ENCODE measurements around the gene POLN.

The POLN gene

GRCh38 chr4:2101346-2102044, 140.4 kb downstream of the POLN start:
- no peaks in the 10 kb centered on the region for H3K9me2 ChIP-seq (ENCODE audit: low read depth, low read length)
- no peaks in the 10 kb centered on the region for H3K27me3 ChIP-seq (ENCODE audit: insufficient read depth, low read length)
- no peaks in the 10 kb centered on the region for H3K9me3 ChIP-seq (ENCODE audit: low read length)
- H3K4me1 ChIP-seq (ENCODE audit: insufficient read depth, low read length, severe bottlenecking) = no peaks in the 10 kb centered on the region
- no peaks in the 10 kb centered on the region for H4K20me1 ChIP-seq (ENCODE audit: insufficient read depth, low read length)
- H3K4me2 ChIP-seq (ENCODE audit: low read length) = no peak overlapping the region
- no peaks in the 10 kb centered on the region for H3K36me3 ChIP-seq (ENCODE audit: insufficient read depth, low read length)
- no peaks in the 10 kb centered on the region for H3F3A ChIP-seq (ENCODE audit: insufficient read depth, low read length)
- TF ChIP-seq EZH2 (IDR thresholded peaks at IDR 0.05; ENCODE audit: borderline replicate concordance, low read length) (no peak), CTCF (IDR thresholded peaks at IDR 0.05; ENCODE audit: low read length) (no peak)
- H3K27ac ChIP-seq (ENCODE audit: low read depth, low read length, poor library complexity, severe bottlenecking) = no peak overlapping the region
- H3K4me3 ChIP-seq (ENCODE audit: low read depth, low read length, poor library complexity, severe bottlenecking) = no peak overlapping the region
- H3K9ac ChIP-seq (ENCODE audit: low read length) = no peak overlapping the region
- no peaks in the 10 kb centered on the region for H3K79me2 ChIP-seq (ENCODE audit: insufficient read depth, low read length)
- no peak overlapping the region for H2AFZ ChIP-seq (ENCODE audit: low read length)

GRCh38 chr4:2096073-2096609, 145.8 kb downstream of the POLN start:
- Histone ChIP-seq H3K4me3 (ENCODE audit: low read depth, low read length, poor library complexity, severe bottlenecking) (no peak overlapping the region), H3F3A (ENCODE audit: insufficient read depth, low read length) (no peaks in the 10 kb centered on the region), H3K27ac (ENCODE audit: low read depth, low read length, poor library complexity, severe bottlenecking) (no peak overlapping the region), H3K27me3 (ENCODE audit: insufficient read depth, low read length) (no peaks in the 10 kb centered on the region), H3K9ac (ENCODE audit: low read length) (no peak overlapping the region), H3K79me2 (ENCODE audit: insufficient read depth, low read length) (no peaks in the 10 kb centered on the region), H2AFZ (ENCODE audit: low read length) (no peak overlapping the region), H3K9me3 (ENCODE audit: low read length) (no peaks in the 10 kb centered on the region), H3K9me2 (ENCODE audit: low read depth, low read length) (no peaks in the 10 kb centered on the region), H3K36me3 (ENCODE audit: insufficient read depth, low read length) (no peaks in the 10 kb centered on the region), H3K4me2 (ENCODE audit: low read length) (no peak overlapping the region), H4K20me1 (ENCODE audit: insufficient read depth, low read length) (no peaks in the 10 kb centered on the region), H3K4me1 (ENCODE audit: insufficient read depth, low read length, severe bottlenecking) (no peaks in the 10 kb centered on the region)
- no peak for TF ChIP-seq CTCF (IDR thresholded peaks at IDR 0.05; ENCODE audit: low read length)
- no peak for TF ChIP-seq EZH2 (IDR thresholded peaks at IDR 0.05; ENCODE audit: borderline replicate concordance, low read length)

- Histone ChIP-seq H3K4me3 (ENCODE audit: low read depth, low read length, poor library complexity, severe bottlenecking) (no peak overlapping the region), H3K79me2 (ENCODE audit: insufficient read depth, low read length) (no peaks in the 10 kb centered on the region), H3K9me3 (ENCODE audit: low read length) (no peaks in the 10 kb centered on the region), H3F3A (ENCODE audit: insufficient read depth, low read length) (no peaks in the 10 kb centered on the region), H3K9ac (ENCODE audit: low read length) (no peak overlapping the region), H3K9me2 (ENCODE audit: low read depth, low read length) (no peaks in the 10 kb centered on the region), H2AFZ (ENCODE audit: low read length) (no peak overlapping the region), H3K27me3 (ENCODE audit: insufficient read depth, low read length) (no peaks in the 10 kb centered on the region), H3K27ac (ENCODE audit: low read depth, low read length, poor library complexity, severe bottlenecking) (no peak overlapping the region), H3K4me2 (ENCODE audit: low read length) (no peak overlapping the region), H3K4me1 (ENCODE audit: insufficient read depth, low read length, severe bottlenecking) (no peaks in the 10 kb centered on the region), H4K20me1 (ENCODE audit: insufficient read depth, low read length) (no peaks in the 10 kb centered on the region), H3K36me3 (ENCODE audit: insufficient read depth, low read length) (no peaks in the 10 kb centered on the region)
- TF ChIP-seq CTCF (IDR thresholded peaks at IDR 0.05; ENCODE audit: low read length) (no peak), EZH2 (IDR thresholded peaks at IDR 0.05; ENCODE audit: borderline replicate concordance, low read length) (no peak)
Observed at GRCh38 chr4:2095236-2096072, 146.5 kb downstream of the POLN start.
